AG04450 (cell line): ENCODE measurements around the gene SCN1A. TPM values are rescaled to one million over a fixed set of nuclear protein-coding genes. Genes with fewer than 3 reads are reported as not detected.

Experiments used
- CTCF ChIA-PET: fragments of 300-600, 350-600 bp; formaldehyde crosslinking; extraction: SDS; loops from one replicate; lab custom pipeline; 2022; ENCODE audit warnings: antibody characterized with exemption, inconsistent platforms; lab: Charles Lee
- POLR2A ChIA-PET: fragments of 350-600 bp; formaldehyde crosslinking; extraction: SDS; loops from one replicate; lab custom pipeline; 2021; ENCODE audit warnings: antibody characterized with exemption, inconsistent platforms; lab: Yijun Ruan, JAX
- DNase-seq: peaks from one replicate; pipeline ENCODE4 v3.0.0-alpha.2; 2011; ENCODE audit warnings: low read depth, low spot score
- H3K27ac ChIP-seq: one replicate; pipeline ENCODE4 v1.5.1; 2012; ENCODE audit warnings: low read depth, low read length, control low read depth
- H3K27me3 ChIP-seq: one replicate; pipeline ENCODE4 v1.6.0; 2012; ENCODE audit warnings: low read length; ENCODE audit not compliant: control insufficient read depth, insufficient read depth
- H3K4me3 ChIP-seq: 2 replicates; pipeline ENCODE4 v1.5.1; 2011; ENCODE audit warnings: mild to moderate bottlenecking, low read depth, low read length, control low read depth
- H3K9me3 ChIP-seq: 2 replicates; pipeline ENCODE4 v1.5.1; 2012; ENCODE audit warnings: low read length; ENCODE audit not compliant: control insufficient read depth, insufficient read depth
- CTCF ChIP-seq: IDR thresholded peaks from 2 replicates; pipeline ENCODE4 v1.5.1; 2011; ENCODE audit warnings: low read depth, low read length, control low read depth, inconsistent platforms
- polyA plus RNA-seq: library from polyadenylated mRNA; depleted of rRNA; stranded (reverse); fragments of >200 nt; gene quantifications from 2 replicates; pipeline ENCODE4 v1.2.3, GENCODE V29; 2011

Gene SCN1A
- polyA plus RNA-seq, 1 experiment: not detected

GRCh38 chr2:166044853-166045483 lies 82.9 kb downstream of the SCN1A start:
- DNase-seq: no peak
- CTCF ChIA-PET: interaction anchor here (1.3 kb wide), 1 partner anchor 12 kb away, joined by 5 read pairs; no protein-coding TSS in a partner anchor
- Histone ChIP-seq H3K9me3 (no peaks in the 10 kb centered on the region), H3K27ac (no peak overlapping the region), H3K27me3 (no peaks in the 10 kb centered on the region), H3K4me3 (no peak overlapping the region)
- TF ChIP-seq CTCF: no peak
- POLR2A ChIA-PET: no interaction called here

- POLR2A ChIA-PET: no interaction called here
- H3K27ac ChIP-seq: no peak overlapping the region
- no peak for DNase-seq
- no peaks in the 10 kb centered on the region for H3K9me3 ChIP-seq
- no peaks in the 10 kb centered on the region for H3K27me3 ChIP-seq
- CTCF ChIA-PET: interaction anchor here (3.1 kb wide), 1 partner anchor 15 kb away, joined by 16 read pairs; no protein-coding TSS in a partner anchor
- no peak for TF ChIP-seq CTCF
- no peak overlapping the region for H3K4me3 ChIP-seq
Observed at GRCh38 chr2:166042768-166043390, 84.9 kb downstream of the SCN1A start.

GRCh38 chr2:166042356-166042755 lies 85.5 kb downstream of the SCN1A start:
- DNase-seq: no peak
- H3K27ac ChIP-seq: no peak overlapping the region
- no peak for TF ChIP-seq CTCF

GRCh38 chr2:166041613-166042012 lies 86.2 kb downstream of the SCN1A start:
- POLR2A ChIA-PET: no interaction called here

More at GRCh38 chr2:166042356-166042755, 85.5 kb downstream of the SCN1A start:
- CTCF ChIA-PET: interaction anchor here (3.1 kb wide), 1 partner anchor 15 kb away, joined by 16 read pairs; no protein-coding TSS in a partner anchor
- no peaks in the 10 kb centered on the region for H3K9me3 ChIP-seq
- H3K4me3 ChIP-seq: no peak overlapping the region
- POLR2A ChIA-PET: no interaction called here
- no peaks in the 10 kb centered on the region for H3K27me3 ChIP-seq

More at GRCh38 chr2:166041613-166042012, 86.2 kb downstream of the SCN1A start:
- no peak for TF ChIP-seq CTCF
- DNase-seq: no peak
- no peak overlapping the region for H3K4me3 ChIP-seq
- no peak overlapping the region for H3K27ac ChIP-seq
- CTCF ChIA-PET: interaction anchor here (3.1 kb wide), 1 partner anchor 16 kb away, joined by 16 read pairs; no protein-coding TSS in a partner anchor
- no peaks in the 10 kb centered on the region for H3K27me3 ChIP-seq
- H3K9me3 ChIP-seq: no peaks in the 10 kb centered on the region
